HG03159 (cell line): ENCODE data around the gene CCR6.
"Not testable (repeated sequence)": the region's sequence is repeated elsewhere in the genome, so short reads cannot be mapped to it uniquely, and the experiment has no call there.

Experiments
- ATAC-seq: cut with Tn5 transposase; IDR thresholded peaks from one replicate; pipeline ENCODE4 v1.9.1; 2021; ENCODE audit warnings: mild to moderate bottlenecking, moderate library complexity; ENCODE audit not compliant: unreplicated experiment

Gene CCR6

DNA sequence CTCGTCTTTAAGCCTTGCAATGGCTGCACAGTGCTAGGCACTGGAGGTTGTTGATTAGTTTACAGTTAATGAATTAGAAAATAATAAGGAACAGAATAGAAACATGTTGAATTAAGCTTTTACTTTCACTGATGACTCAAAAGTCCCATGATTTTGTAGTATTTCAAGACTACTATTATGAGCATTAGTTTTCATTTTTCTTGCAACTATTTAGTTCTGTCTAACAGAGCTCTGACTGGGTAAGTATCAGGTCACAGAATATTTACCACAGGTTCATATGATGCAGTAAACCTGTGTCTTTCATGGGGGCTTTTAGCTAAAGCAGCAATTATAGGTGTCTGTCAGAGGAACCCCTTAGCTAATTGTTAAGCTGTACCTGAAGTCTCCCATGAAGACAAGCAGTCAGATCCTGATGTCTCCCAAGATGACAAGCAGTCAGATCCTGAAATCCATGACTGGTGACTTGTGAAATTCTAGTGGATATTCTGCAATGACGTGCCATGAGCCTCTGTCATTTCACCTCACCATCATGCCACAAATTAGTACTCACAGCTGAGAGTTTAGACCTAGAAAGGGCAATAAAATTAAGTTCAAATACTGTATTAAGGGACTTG lies 43.1 kb downstream of the CCR6 start:
- no peak for ATAC-seq

DNA sequence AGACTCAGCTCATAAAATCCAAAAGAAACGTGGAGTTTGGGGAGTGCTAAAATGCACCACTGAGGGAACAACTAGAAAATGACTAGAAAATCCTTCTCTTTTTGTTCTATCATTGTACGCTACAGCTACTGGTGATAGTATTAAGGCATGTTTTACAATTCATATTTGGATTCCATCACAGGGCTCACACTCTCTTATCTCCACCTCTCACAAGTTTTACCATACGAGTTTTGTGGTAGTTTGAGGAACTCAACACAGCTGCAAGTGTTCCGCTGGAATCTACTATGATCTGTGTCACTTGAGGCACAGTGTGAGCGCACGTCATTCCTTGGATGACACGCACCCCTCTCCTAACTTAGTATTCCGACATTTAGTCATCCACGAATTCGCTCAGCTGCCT lies 44.8 kb downstream of the CCR6 start:
- not testable (repeated sequence) for ATAC-seq

DNA sequence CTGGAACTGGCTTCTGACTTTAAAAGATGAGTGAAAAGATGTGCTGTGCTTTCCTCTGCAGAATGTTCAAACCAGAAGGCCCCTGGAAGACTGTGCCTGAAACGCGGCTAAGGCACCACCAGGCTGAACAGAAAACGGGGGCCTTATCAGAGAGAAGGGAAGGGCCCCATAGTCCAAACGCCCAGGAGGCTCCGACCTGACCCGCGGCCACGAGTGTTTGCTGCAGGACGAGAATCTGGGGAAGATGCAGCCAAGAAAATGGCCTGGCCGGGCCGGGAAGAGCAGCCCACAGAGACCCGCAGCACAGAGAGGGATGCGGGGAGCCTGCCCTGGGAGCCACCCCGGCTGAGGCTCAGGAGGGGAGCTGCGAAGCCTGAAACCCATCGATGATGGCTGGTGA lies 45.4 kb downstream of the CCR6 start:
- not testable (repeated sequence) for ATAC-seq

DNA sequence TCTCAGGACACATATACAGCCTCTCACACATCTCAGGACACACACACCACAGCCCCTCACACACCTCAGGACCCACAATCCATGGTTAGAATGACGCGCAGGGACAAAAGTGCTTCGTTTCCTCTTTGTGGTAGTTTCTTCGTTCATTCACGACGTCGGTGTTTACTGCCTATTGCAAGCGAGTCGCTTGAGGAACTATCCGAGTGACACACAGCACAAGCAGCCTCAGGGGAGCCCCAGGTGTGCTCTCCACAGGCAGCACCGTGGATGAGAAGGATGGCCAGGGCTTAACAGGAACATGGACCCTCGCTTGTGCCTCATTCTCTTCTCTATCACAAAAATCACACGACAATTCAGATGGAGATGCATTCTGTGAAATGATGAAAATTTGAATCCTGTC lies 47.0 kb downstream of the CCR6 start:
- not testable (repeated sequence) for ATAC-seq

DNA sequence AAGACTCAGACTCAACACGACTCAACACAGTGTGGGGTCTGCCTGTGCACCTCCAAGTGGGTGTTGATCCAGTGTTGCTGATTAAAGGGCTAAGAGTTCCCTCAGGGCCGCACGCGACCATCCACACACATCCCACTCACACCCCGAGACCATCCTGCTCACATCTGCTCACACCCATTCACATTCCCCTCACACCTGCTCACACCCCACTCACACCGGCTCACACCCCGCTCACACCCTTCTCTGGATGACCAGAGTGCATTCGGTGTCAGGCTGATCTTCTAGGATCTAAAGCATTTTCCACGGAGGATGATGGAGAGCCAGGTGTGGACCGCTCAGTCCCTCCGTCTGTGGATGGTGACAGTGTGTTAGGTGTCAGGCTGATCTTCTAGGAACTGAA lies 48.4 kb downstream of the CCR6 start:
- not testable (repeated sequence) for ATAC-seq

DNA sequence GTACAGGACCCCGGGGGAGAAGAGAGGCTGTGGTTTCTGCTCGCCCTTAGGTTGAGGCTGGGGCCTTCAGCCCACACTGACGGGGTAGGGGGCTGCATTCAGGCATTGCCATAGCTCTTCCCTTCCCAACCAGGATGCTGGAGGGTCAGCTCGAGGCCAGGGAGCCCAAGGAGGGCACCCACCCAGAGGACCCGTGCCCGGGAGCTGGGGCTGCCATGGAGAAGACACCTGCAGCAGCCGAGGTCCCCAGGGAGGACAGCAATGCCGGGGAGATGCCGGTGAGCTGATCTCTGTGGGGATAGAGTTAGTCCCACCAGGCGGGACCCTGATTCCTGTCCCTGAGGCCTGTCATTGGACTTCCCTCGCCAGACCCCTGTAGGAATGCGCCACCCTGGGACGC lies 49.1 kb downstream of the CCR6 start:
- ATAC-seq: not testable (repeated sequence)

DNA sequence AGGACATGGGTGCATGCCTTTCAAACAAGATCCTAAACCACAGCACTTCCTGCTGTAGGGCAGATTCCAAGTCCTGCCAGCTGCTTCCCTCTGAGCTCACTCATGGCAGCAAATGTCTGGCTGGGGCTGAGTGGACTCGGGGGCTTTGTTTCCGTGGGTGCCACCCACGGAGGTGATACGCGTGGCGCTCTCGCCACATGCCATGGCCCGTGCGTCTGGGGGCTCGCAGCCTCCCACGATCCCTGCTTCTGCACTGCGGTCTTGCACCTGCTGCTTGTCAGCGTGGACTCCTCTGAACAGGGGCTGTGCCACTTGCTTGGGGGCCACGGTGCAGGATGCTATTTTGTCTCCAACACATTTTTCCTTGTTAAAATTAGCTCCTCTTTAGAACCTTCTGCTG lies 54.4 kb downstream of the CCR6 start:
- ATAC-seq: not testable (repeated sequence)

DNA sequence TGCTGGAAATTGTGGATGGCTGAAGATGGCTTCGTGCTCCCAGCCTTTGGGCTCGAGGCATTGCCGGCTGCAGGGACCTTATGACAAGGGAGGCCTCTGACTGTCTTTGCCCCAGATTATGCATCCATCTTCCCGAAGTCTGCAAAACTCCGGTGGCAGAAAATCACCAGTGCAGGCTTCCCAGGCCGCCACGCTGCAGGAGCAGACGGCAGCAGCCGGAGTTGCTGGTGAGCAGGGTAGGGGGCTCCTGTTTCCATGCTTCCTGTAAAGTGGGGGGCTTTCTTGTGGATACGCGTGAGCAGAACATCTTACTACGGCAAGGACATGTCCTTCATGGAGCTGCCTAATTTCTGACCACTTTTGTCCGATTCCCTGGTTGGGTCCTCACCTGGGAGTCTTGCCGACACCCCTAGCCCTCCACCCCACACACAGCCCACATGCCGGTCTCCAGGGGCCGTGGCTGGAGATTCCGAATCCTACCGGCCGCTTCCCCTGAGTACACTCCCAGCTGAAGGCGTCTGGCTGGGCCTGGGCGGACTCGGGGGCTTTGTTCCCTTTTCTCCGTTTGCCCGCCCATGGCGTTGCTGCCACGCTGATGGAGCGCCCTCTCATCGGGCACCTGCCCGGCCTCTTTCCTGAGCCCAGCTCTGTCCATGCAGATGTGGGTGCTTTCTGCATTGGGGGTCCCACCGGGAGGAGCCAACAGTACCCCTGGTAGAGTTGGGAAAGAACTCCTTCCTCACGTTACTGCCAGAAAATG lies 56.2 kb downstream of the CCR6 start:
- ATAC-seq: not testable (repeated sequence)

DNA sequence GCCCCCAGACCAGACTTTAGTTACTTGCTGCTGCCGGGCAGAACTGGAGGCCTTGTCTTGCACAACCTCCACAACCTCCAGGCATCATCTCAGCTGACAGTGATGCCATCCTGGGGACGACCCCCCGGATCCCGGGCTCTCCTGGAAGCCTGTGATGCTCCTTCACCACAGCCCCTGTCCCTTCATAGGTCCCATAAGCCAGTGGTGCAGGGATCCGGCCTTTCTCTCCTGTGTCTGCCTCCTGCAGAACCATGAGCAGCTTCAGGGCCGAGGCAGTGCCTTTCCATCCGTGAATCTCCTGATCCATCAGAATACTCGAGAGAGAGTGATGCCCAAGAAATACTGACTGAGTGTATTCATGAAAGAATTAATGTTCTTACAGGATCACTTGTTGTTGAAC lies 57.2 kb downstream of the CCR6 start:
- not testable (repeated sequence) for ATAC-seq

DNA sequence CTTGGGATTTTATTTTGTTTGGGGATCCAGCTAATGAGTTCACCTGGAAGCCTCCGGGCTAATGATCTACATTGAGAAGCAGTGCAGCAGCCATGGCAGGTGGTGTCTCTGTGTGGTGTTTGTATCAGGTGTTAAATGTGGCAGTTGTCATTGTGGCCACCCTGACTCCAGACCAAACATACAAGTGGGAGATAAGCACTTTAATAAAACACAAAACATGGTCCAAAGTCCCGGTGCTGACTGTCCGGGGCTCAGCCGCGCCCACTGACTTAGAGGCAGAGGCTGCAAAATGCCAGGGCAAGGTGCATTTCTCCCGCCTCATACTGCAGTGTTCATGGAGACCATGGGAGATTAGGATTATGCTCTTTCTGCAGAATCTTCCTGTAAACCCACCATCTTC lies 58.5 kb downstream of the CCR6 start:
- ATAC-seq: not testable (repeated sequence)

DNA sequence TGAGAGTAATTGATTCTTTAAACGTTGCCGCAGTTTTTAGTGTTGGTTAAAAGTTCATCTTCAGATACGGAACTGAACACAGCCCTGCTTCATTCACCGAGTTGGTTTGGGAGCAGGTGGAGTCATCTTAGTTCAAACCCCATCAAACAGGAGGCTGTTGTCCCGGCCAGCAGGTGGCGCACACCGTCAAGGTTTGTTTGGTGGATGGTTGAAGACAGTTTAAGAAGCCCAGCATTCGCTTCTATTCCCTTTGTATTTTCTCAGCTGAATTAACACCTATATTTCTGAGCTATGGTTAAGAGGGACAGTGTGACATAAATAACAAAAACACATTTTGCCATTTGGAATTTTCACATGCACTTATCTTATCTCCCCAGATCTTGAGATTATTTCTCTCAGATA lies 60.0 kb downstream of the CCR6 start:
- peak; percentile 87 for ATAC-seq

DNA sequence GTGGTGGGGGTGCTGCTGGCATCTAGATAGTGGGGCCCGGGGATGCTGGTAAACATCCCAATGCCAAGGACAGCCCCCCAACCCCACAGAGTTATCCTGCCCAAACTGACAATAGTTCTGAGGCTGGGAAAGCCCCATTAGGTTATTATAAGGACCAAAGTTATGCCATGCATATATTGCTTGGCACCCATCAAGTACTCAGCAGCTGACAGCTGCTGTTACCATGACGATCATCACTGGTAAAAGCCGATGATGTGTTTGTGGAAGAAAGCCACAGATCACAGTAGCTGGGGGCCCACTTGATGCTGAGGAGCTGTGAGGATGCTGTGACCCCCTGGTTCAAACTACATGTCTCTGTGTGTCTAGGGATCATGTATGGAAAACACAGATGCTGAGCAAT lies 62.2 kb downstream of the CCR6 start:
- not testable (repeated sequence) for ATAC-seq

DNA sequence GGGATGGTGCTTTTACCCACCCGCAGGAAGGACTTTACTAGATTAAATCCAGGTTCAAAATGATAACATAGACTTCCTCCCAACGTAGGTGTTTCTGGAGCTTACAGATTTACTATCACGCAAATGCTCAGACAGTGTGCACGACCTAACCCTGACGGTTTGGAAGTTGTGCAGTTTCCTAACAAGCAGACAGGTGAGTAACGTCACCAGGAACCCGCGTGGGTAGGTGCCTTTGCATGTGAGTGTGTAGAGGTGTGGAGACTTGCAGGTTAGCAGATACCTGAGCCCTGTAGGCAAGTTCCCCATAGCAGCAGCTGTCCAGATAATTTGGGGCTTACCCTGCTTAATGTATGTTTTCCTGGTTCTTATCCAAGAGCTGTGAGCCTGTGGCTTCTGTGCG lies 64.4 kb downstream of the CCR6 start:
- ATAC-seq: not testable (repeated sequence)
